ENCODE results near the gene DBI. TPM values are rescaled to one million over a fixed set of nuclear protein-coding genes. Genes with fewer than 3 reads are reported as not detected.

Gene DBI
- 100 to 1,000 TPM in 1 of 4 donors, 10 to 100 TPM in 3; 43.0 to 101 (median 80.9) TPM for total RNA-seq

- Histone ChIP-seq H3K4me1 (peaks cover 4 to 41% (median 12%) of the 10 kb centered on the region in 3 donors), H3K36me3 (peaks cover 0 to 38% of the 10 kb centered on the region in 2 donors), H3K27me3 (no peaks in the 10 kb centered on the region), H3K27ac (peak within 1 kb of the TSS; percentile 51 to 89 (median 82)), H3K4me3 (peak within 1 kb of the TSS; percentile 71 to 85), H3K9me3 (no peaks in the 10 kb centered on the region)
- TF ChIP-seq POLR2A (IDR thresholded peaks at IDR 0.05) (peak; percentile 49 to 67), POLR2AphosphoS5 (IDR thresholded peaks at IDR 0.05) (peak; percentile 97), CTCF (IDR thresholded peaks at IDR 0.05) (no peak)
- ATAC-seq: peak; percentile 98
- WGBS, 2 donors (ENCODE audit: low coverage in 1 of 2): 0% methylated on average over 10 of the region's 65 CpGs; no CpG with 5 or more reads in 1 of the 2 donors
Measured at GRCh38 chr2:119366649-119367471, at the start of gene DBI, which contains the start of gene C2orf76. TSS of gene DBI (plus strand) at chr2:119366977. CDS start at chr2:119367052, 75 bp downstream. TSS of gene C2orf76 (minus strand) at chr2:119366834. CDS start at chr2:119339959, 26,875 bp downstream.

GRCh38 chr2:119317554-119317953 is 49.2 kb upstream of the DBI start:
- no peak for ATAC-seq
- 79% methylated on average over 1 of the region's 1 CpG for WGBS, 2 donors (ENCODE audit: low coverage in 1 of 2)
- Histone ChIP-seq H3K9me3 (no peaks in the 10 kb centered on the region), H3K4me3 (no peak overlapping the region), H3K4me1 (no peaks in the 10 kb centered on the region), H3K36me3 (peaks cover 0 to 3% of the 10 kb centered on the region in 2 donors), H3K27me3 (no peaks in the 10 kb centered on the region), H3K27ac (no peak overlapping the region)
- no peak for TF ChIP-seq EP300 (IDR thresholded peaks at IDR 0.05)
- TF ChIP-seq POLR2A (IDR thresholded peaks at IDR 0.05): no peak
- TF ChIP-seq CTCF (IDR thresholded peaks at IDR 0.05): no peak
- no peak for TF ChIP-seq POLR2AphosphoS5 (IDR thresholded peaks at IDR 0.05)

- WGBS, 2 donors (ENCODE audit: low coverage in 1 of 2): 85 to 91% methylated on average over 3 to 6 of the region's 7 CpGs
- H3K36me3 ChIP-seq: peaks cover 0 to 3% of the 10 kb centered on the region in 2 donors
- H3K27me3 ChIP-seq: no peaks in the 10 kb centered on the region
- H3K4me3 ChIP-seq: no peak overlapping the region
- H3K4me1 ChIP-seq: no peaks in the 10 kb centered on the region
- TF ChIP-seq EP300 (IDR thresholded peaks at IDR 0.05): no peak
- TF ChIP-seq CTCF (IDR thresholded peaks at IDR 0.05): no peak
- no peak for TF ChIP-seq POLR2AphosphoS5 (IDR thresholded peaks at IDR 0.05)
- no peak for TF ChIP-seq POLR2A (IDR thresholded peaks at IDR 0.05)
- no peaks in the 10 kb centered on the region for H3K9me3 ChIP-seq
- H3K27ac ChIP-seq: no peak overlapping the region
- no peak for ATAC-seq
Measured at GRCh38 chr2:119319593-119319992, 47.2 kb upstream of the DBI start.

- WGBS, 2 donors (ENCODE audit: low coverage in 1 of 2): 90 to 94% methylated on average over 2 to 8 of the region's 8 CpGs
Measured at GRCh38 chr2:119323459-119323858, 43.3 kb upstream of the DBI start.

More at GRCh38 chr2:119323459-119323858, 43.3 kb upstream of the DBI start:
- ATAC-seq: no peak
- no peak for TF ChIP-seq CTCF (IDR thresholded peaks at IDR 0.05)
- TF ChIP-seq POLR2A (IDR thresholded peaks at IDR 0.05): no peak
- no peak for TF ChIP-seq POLR2AphosphoS5 (IDR thresholded peaks at IDR 0.05)
- no peak for TF ChIP-seq EP300 (IDR thresholded peaks at IDR 0.05)
- no peaks in the 10 kb centered on the region for H3K27me3 ChIP-seq
- no peaks in the 10 kb centered on the region for H3K4me1 ChIP-seq
- no peak overlapping the region for H3K4me3 ChIP-seq
- no peaks in the 10 kb centered on the region for H3K36me3 ChIP-seq
- H3K27ac ChIP-seq: no peak overlapping the region
- H3K9me3 ChIP-seq: no peaks in the 10 kb centered on the region
